GM18511 (cell line): ENCODE measurements around the gene PRKCA.
"Not testable (repeated sequence)": the region's sequence is repeated elsewhere in the genome, so short reads cannot be mapped to it uniquely, and the experiment has no call there.

Source experiments
- ATAC-seq: cut with Tn5 transposase; IDR thresholded peaks from one replicate; pipeline ENCODE4 v1.9.1; 2021; ENCODE audit warnings: mild to moderate bottlenecking, moderate library complexity; ENCODE audit not compliant: unreplicated experiment

The PRKCA gene

DNA sequence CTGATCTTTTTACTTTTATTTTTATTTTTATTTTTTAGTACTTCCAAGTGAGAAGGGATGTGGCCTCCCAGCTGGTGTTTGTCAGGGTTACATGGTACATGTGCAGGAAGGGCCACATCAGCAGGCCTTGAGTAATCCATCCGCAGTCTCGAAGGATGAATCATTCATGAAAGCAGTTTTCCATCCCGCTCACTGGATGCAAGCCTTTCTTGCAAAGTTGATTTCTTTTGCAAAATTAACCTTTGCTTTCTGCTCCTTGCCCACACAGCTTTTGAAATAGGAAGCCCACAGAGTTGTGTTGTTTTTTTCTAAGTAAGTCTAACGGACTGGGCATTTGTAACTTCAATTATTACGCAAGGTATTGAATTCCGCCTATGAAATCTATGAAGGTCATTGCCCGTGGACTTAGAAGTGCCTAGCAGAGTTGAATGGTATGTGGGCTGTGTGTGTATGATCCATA is 157.4 kb downstream of the PRKCA start:
- no peak for ATAC-seq

DNA sequence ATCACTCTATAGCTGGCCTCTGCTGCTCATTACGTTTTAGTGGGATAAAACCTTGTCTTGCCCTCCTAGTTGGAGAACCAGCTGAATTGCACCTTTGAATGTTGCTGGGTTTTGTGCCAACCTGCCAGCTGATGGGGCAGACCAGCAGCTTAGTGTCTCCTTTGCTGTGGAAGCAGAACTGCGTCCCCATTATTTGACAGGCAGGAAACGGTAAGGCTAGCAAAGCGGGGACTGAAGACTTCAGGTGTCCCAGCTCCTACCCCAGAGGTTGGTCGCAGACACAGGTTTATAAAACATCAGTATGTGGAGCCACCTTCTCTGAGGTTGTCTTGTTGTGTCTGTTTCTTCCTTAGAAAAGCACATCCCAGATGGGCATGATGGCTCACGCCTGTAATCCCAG is 158.1 kb downstream of the PRKCA start:
- no peak for ATAC-seq

GRCh38 chr17:66461343-66461995 is 159.1 kb downstream of the PRKCA start:
- no peak for ATAC-seq

- no peak for ATAC-seq
Measured at GRCh38 chr17:66462010-66462409, 159.6 kb downstream of the PRKCA start.

DNA sequence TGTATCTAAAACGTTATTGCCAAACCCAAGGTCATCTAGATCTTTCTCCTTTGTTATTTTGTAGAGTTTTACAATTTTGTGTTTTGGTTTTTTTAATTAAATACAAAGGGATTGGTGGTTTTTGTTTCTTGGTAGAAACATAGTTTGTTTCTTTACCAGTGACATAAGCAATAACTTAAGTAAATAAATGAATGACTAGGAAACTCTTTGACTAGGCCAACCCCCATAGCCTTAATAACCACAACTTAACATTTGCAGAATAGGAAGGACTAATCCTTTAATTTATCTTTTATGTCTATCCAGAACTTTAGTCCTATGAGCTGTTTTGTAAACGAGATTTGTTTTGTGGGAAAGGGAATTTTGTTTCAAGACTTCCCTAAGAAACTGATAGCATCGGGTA is 162.5 kb downstream of the PRKCA start:
- no peak for ATAC-seq

- no peak for ATAC-seq
Measured at GRCh38 chr17:66465701-66466100, 163.3 kb downstream of the PRKCA start.

GRCh38 chr17:66466106-66466820 is 163.8 kb downstream of the PRKCA start:
- ATAC-seq, result no peak

- no peak for ATAC-seq
Measured at GRCh38 chr17:66466840-66467367, 164.5 kb downstream of the PRKCA start.

- ATAC-seq, result no peak
Measured at GRCh38 chr17:66467766-66468165, 165.4 kb downstream of the PRKCA start.

DNA sequence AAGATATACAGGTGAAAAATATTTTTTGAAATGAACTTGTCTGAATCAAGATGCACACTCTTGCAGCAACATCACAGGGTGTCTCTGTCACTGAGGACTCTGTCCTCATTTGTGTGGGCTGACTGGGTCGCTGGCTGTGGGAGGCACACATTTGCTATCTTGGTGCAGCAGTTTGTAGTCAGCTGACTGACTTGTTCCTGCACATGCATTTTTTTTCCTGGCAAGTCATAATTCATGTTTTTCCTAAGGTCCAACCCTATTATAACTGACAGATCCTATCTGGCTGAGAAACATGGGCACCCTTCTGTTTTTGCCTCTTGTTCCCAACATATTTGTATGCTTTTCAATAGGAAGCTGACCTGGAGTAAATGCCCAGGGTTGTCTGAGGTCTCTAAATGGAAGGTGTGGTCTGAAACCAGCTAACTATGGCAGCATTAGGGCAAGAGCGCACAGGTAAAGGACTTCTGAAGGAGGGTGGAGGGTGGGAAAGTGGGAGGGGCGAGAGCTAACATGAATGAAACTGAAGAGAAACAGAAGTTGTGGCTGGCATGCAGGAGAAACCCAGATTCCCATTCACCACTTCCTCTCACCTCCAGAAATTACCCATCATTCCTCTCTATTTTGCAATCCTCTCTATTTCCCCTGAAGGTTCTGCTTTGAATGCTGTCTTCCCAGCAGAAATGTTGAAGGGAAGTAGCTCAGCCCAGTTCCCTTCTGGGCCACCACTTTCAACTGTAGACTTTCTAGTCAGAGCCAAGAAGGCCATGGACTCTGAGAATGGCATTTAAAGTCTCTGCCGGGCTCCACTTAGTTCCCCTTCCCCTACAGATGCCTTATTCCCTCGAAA is 166.1 kb downstream of the PRKCA start:
- ATAC-seq, result no peak

- no peak for ATAC-seq
Measured at GRCh38 chr17:66469088-66469442, 166.7 kb downstream of the PRKCA start.

GRCh38 chr17:66469461-66469860 is 167.0 kb downstream of the PRKCA start:
- ATAC-seq, result no peak

- ATAC-seq, result no peak
Measured at GRCh38 chr17:66469890-66470289, 167.5 kb downstream of the PRKCA start.

GRCh38 chr17:66472123-66472522 is 169.7 kb downstream of the PRKCA start:
- no peak for ATAC-seq

GRCh38 chr17:66474258-66474657 is 171.8 kb downstream of the PRKCA start:
- no peak for ATAC-seq

- no peak for ATAC-seq
Measured at GRCh38 chr17:66474806-66475497, 172.5 kb downstream of the PRKCA start.

- ATAC-seq, result no peak
Measured at GRCh38 chr17:66476014-66476413, 173.6 kb downstream of the PRKCA start.

DNA sequence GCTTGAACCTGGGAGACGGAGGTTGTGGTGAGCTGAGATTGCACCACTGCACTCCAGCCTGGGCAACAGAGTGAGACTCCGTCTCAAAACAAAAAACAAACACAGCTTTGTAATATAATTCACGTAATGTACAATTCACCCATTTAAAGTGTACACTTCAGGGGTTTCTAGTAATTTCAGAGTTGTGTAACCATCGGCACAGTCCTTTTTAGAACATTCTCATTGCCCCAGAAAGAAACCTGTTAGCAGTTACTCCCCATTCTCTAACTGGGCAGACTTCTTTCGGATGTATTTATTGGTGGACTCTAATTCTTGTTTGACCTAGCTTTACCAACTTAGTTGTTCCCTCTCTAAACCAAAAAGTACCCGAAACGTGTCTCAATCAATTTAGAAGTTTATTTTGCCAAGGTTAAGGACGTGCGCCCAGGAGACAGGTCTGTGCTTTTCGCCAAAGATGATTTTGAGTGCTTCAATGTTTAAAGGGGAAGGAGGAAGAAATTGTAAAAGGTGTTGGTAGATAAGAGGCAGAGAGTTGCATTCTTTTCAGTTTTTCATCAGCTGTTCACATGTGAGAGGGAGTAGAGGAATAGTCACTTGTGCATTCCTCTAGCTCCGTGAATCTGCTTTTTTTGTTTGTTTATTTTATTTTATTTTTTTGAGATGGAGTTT is 175.3 kb downstream of the PRKCA start:
- no peak for ATAC-seq

DNA sequence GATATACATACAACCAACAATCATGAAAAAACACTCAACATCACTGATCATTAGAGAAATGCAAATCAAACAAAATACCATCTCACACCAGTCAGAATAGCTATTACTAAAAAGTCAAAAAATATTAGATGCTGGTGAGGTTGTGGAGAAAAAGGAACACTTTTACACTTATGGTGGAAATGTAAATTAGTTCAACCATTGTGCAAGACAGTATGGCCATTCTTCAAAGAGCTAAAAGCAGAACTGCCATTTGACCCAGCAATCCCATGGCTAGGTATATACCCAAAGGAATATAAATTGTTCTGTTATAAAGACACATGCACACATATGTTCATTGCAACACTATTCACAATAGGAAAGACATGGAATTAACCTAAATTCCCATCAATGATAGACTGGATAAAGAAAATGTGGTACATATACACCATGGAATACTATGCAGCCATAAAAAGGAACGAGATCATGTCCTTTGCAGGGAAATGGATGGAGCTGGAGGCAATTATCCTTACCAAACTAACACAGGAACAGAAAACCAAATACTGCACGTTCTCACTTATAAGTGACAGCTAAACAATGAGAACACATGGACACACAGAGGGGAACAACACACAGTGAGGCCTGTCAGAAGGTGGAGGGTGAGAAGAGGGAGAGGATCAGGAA is 176.9 kb downstream of the PRKCA start:
- ATAC-seq, result not testable (repeated sequence)

DNA sequence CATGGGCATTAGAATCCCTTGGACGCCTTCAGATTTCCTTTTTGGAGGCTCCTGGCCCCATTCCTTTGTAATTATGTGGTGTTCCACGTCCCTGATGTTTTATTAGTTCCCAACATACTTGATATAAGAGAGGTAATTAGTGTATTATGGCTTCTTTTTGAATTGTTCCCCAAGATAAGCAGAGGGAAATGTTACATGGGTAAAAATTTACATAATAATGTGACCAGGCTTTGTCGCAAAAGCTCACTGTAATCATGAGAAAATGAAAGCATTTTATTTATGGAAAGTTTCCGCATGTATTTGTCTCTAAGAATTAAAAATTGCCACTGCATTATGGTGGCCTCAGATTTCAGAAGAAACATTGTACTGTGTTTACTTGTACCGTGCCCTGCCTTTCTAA is 177.8 kb downstream of the PRKCA start:
- ATAC-seq, result no peak
